ENCODE measurements around the gene GNLY. TPM values are rescaled to one million over a fixed set of nuclear protein-coding genes. Genes with fewer than 3 reads are reported as not detected.

Gene GNLY
- total RNA-seq, 2 donors from 2014 or later = not detected

DNA sequence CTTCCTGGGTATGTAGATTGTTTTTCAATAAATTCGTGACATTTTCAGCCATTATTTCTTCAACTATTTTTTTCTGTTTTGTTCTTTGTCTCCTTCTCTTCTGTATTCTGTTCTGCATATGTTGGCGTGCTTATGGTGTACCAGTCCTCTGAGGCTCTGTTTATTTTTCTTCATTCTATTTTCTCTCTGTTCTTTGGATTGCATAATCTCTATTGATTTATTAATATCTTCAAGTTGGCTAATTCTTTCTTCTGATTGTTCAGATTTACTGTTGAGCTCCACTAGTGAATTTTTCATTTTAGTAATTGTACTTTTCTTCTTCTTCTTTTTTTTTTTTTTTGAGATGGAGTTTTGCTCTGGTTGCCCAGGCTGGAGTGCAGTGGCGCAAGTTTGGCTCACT, 9.9 kb downstream of the GNLY start:
- TF ChIP-seq, protein P1, sequence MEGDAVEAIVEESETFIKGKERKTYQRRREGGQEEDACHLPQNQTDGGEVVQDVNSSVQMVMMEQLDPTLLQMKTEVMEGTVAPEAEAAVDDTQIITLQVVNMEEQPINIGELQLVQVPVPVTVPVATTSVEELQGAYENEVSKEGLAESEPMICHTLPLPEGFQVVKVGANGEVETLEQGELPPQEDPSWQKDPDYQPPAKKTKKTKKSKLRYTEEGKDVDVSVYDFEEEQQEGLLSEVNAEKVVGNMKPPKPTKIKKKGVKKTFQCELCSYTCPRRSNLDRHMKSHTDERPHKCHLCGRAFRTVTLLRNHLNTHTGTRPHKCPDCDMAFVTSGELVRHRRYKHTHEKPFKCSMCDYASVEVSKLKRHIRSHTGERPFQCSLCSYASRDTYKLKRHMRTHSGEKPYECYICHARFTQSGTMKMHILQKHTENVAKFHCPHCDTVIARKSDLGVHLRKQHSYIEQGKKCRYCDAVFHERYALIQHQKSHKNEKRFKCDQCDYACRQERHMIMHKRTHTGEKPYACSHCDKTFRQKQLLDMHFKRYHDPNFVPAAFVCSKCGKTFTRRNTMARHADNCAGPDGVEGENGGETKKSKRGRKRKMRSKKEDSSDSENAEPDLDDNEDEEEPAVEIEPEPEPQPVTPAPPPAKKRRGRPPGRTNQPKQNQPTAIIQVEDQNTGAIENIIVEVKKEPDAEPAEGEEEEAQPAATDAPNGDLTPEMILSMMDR (conservative IDR thresholded peaks at IDR 0.05) = no peak
- Histone ChIP-seq H3K27ac (ENCODE audit: low read depth, low read length) (no peak overlapping the region), H3K4me1 (ENCODE audit: control insufficient read depth, insufficient read depth, low read length) (peaks cover 3% of the 10 kb centered on the region), H3K36me3 (ENCODE audit: control insufficient read depth, insufficient read depth, low read length) (no peaks in the 10 kb centered on the region), H3K4me3 (ENCODE audit: low read length) (no peak overlapping the region), H3K27me3 (ENCODE audit: control insufficient read depth, insufficient read depth, low read length, poor library complexity, severe bottlenecking) (no peaks in the 10 kb centered on the region), H3K9ac (ENCODE audit: extremely low read depth, low read length, poor library complexity, severe bottlenecking) (no peak overlapping the region), H3K9me3 (ENCODE audit: control insufficient read depth, low read length) (no peaks in the 10 kb centered on the region)
- no peak overlapping the region for H3K4me3 Mint-ChIP-seq
- no peaks in the 10 kb centered on the region for H3K36me3 Mint-ChIP-seq (ENCODE audit: low read depth)
- H3K27me3 Mint-ChIP-seq (ENCODE audit: insufficient read depth) = peaks cover 13% of the 10 kb centered on the region
- WGBS, 2 experiments (ENCODE audit: insufficient coverage in 1 of 2, insufficient read length in 1 of 2) = 92% methylated on average over 3 of the region's 3 CpGs; no CpG with 5 or more reads in 1 of the 2 experiments
- no peak for DNase-seq
- no peaks in the 10 kb centered on the region for H3K9me3 Mint-ChIP-seq
- peaks cover 18% of the 10 kb centered on the region for H3K4me1 Mint-ChIP-seq
- H3K27ac Mint-ChIP-seq = no peak overlapping the region

DNA sequence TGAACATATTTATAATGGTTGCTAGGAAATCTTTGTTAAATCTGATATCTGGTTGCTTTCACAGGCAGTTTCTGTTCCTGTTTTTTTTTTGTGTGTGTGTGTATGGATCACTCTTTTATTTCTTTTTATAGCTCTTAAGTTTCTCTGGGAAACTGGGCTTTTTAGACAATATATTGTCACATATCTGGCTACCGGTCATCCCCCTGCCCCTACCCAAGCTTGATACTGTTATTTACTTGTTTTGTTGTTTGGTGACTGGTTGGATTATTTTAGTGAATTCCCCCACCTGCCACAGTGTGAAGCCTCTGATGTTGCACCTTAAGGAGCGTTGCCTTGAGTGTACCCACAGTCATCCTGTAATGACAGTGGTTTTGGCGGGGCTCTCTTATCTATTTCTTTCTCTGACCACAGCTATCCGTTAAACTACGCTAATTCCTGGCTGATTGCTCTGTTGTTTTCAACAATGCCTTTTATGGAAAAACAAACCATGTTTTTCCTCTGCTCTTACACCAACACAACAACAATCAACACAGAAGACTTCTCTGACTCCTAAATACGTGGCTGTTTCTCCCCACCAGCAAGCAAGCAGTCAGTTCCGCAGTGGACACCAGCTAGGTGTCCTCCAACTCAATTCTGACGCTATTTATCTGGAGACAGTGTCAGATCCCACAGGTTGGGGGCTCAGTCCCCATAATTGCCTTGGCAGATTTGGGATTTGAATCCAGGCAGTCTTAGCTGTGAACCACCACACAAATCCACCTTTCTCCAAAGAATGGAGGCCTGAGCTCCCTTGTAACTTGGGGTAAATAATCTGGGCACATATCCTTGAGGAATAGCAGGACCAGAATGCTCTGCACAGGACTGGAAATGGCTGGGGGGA, 10.9 kb downstream of the GNLY start:
- no peak overlapping the region for H3K4me3 Mint-ChIP-seq
- Histone ChIP-seq H3K9me3 (ENCODE audit: control insufficient read depth, low read length) (no peaks in the 10 kb centered on the region), H3K4me1 (ENCODE audit: control insufficient read depth, insufficient read depth, low read length) (peaks cover 6% of the 10 kb centered on the region), H3K9ac (ENCODE audit: extremely low read depth, low read length, poor library complexity, severe bottlenecking) (no peak overlapping the region), H3K4me3 (ENCODE audit: low read length) (no peak overlapping the region), H3K27ac (ENCODE audit: low read depth, low read length) (no peak overlapping the region), H3K36me3 (ENCODE audit: control insufficient read depth, insufficient read depth, low read length) (no peaks in the 10 kb centered on the region), H3K27me3 (ENCODE audit: control insufficient read depth, insufficient read depth, low read length, poor library complexity, severe bottlenecking) (no peaks in the 10 kb centered on the region)
- TF ChIP-seq, protein P1 (conservative IDR thresholded peaks at IDR 0.05) = no peak
- H3K36me3 Mint-ChIP-seq (ENCODE audit: low read depth) = no peaks in the 10 kb centered on the region
- no peaks in the 10 kb centered on the region for H3K9me3 Mint-ChIP-seq
- DNase-seq = no peak
- H3K27ac Mint-ChIP-seq = no peak overlapping the region
- 77 to 90% methylated on average over 6 to 8 of the region's 8 CpGs for WGBS, 2 experiments (ENCODE audit: insufficient coverage in 1 of 2, insufficient read length in 1 of 2)
- peaks cover 19% of the 10 kb centered on the region for H3K4me1 Mint-ChIP-seq
- peaks cover 12% of the 10 kb centered on the region for H3K27me3 Mint-ChIP-seq (ENCODE audit: insufficient read depth)

DNA sequence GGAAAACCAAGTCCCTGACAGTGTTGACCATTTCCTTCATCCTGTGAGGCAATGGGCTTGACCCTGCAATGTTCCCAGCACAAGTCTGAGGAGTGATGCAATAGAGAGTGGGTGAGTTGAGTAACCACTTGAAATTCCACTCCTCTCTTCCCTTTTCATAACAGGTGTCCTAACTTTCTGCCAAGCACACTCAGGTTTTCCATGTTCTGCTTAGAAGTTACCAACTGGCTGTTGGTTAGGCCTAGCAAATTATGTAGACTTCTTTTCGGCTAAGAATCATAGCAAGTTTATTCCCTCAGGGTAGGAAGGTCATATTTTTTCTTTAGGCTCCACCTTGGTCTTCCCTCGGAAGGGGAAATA, 11.5 kb downstream of the GNLY start:
- 91 to 94% methylated on average over 2 of the region's 2 CpGs for WGBS, 2 experiments (ENCODE audit: insufficient coverage in 1 of 2, insufficient read length in 1 of 2)
- H3K27me3 ChIP-seq (ENCODE audit: control insufficient read depth, insufficient read depth, low read length, poor library complexity, severe bottlenecking) = no peaks in the 10 kb centered on the region
- Mint-ChIP-seq H3K27me3 (ENCODE audit: insufficient read depth) (peaks cover 12% of the 10 kb centered on the region), H3K36me3 (ENCODE audit: low read depth) (no peaks in the 10 kb centered on the region), H3K27ac (no peak overlapping the region), H3K4me1 (peaks cover 25% of the 10 kb centered on the region), H3K9me3 (no peaks in the 10 kb centered on the region), H3K4me3 (no peak overlapping the region)
- no peaks in the 10 kb centered on the region for H3K9me3 ChIP-seq (ENCODE audit: control insufficient read depth, low read length)
- H3K27ac ChIP-seq (ENCODE audit: low read depth, low read length) = no peak overlapping the region
- no peak overlapping the region for H3K9ac ChIP-seq (ENCODE audit: extremely low read depth, low read length, poor library complexity, severe bottlenecking)
- H3K4me3 ChIP-seq (ENCODE audit: low read length) = no peak overlapping the region
- peaks cover 13% of the 10 kb centered on the region for H3K4me1 ChIP-seq (ENCODE audit: control insufficient read depth, insufficient read depth, low read length)
- TF ChIP-seq, protein P1 (conservative IDR thresholded peaks at IDR 0.05) = no peak
- no peaks in the 10 kb centered on the region for H3K36me3 ChIP-seq (ENCODE audit: control insufficient read depth, insufficient read depth, low read length)
- DNase-seq = no peak

Measured in endodermal cell (in vitro differentiated cells).